ENCODE results near the gene SMYD2.

DNA sequence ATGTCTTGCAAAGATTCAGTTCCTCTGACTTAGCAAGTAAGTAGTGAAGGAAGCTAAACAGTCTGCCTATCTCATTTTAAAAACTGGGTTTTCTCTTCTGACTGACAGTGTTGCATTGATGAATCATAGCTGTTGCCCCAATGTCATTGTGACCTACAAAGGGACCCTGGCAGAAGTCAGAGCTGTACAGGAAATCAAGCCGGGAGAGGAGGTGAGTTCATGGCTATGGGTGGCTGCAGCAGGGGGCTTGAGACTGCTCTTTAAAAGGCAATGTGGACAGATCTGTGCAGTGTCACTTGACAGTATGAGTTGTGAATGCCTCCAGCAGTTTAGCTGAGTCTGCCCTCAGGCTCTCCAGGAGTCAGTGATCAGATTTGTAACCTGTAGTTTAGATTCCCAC, 46.6 kb downstream of the SMYD2 start:
- TF ChIP-seq MAX (IDR thresholded peaks at IDR 0.05): no peak
- TF ChIP-seq, protein P1, sequence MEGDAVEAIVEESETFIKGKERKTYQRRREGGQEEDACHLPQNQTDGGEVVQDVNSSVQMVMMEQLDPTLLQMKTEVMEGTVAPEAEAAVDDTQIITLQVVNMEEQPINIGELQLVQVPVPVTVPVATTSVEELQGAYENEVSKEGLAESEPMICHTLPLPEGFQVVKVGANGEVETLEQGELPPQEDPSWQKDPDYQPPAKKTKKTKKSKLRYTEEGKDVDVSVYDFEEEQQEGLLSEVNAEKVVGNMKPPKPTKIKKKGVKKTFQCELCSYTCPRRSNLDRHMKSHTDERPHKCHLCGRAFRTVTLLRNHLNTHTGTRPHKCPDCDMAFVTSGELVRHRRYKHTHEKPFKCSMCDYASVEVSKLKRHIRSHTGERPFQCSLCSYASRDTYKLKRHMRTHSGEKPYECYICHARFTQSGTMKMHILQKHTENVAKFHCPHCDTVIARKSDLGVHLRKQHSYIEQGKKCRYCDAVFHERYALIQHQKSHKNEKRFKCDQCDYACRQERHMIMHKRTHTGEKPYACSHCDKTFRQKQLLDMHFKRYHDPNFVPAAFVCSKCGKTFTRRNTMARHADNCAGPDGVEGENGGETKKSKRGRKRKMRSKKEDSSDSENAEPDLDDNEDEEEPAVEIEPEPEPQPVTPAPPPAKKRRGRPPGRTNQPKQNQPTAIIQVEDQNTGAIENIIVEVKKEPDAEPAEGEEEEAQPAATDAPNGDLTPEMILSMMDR (IDR thresholded peaks at IDR 0.05): no peak
- no peak for TF ChIP-seq RCOR1 (IDR thresholded peaks at IDR 0.05; ENCODE audit: low read depth, low read length)
- TF ChIP-seq KDM1A (IDR thresholded peaks at IDR 0.05; ENCODE audit: low read depth): no peak
- no peak for TF ChIP-seq EP300 (IDR thresholded peaks at IDR 0.05)
- no peak for TF ChIP-seq CHD2 (IDR thresholded peaks at IDR 0.05; ENCODE audit: low read length, partially characterized antibody)
- TF ChIP-seq, protein P2, sequence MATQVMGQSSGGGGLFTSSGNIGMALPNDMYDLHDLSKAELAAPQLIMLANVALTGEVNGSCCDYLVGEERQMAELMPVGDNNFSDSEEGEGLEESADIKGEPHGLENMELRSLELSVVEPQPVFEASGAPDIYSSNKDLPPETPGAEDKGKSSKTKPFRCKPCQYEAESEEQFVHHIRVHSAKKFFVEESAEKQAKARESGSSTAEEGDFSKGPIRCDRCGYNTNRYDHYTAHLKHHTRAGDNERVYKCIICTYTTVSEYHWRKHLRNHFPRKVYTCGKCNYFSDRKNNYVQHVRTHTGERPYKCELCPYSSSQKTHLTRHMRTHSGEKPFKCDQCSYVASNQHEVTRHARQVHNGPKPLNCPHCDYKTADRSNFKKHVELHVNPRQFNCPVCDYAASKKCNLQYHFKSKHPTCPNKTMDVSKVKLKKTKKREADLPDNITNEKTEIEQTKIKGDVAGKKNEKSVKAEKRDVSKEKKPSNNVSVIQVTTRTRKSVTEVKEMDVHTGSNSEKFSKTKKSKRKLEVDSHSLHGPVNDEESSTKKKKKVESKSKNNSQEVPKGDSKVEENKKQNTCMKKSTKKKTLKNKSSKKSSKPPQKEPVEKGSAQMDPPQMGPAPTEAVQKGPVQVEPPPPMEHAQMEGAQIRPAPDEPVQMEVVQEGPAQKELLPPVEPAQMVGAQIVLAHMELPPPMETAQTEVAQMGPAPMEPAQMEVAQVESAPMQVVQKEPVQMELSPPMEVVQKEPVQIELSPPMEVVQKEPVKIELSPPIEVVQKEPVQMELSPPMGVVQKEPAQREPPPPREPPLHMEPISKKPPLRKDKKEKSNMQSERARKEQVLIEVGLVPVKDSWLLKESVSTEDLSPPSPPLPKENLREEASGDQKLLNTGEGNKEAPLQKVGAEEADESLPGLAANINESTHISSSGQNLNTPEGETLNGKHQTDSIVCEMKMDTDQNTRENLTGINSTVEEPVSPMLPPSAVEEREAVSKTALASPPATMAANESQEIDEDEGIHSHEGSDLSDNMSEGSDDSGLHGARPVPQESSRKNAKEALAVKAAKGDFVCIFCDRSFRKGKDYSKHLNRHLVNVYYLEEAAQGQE (IDR thresholded peaks at IDR 0.05): no peak
- no peak for TF ChIP-seq JUNB (IDR thresholded peaks at IDR 0.05)
- TF ChIP-seq MAFK (IDR thresholded peaks at IDR 0.05; ENCODE audit: partially characterized antibody): no peak
- no peak for TF ChIP-seq HOXA7 (CRISPR knock-in tag; IDR thresholded peaks at IDR 0.05)
- TF ChIP-seq MYC (IDR thresholded peaks at IDR 0.05; ENCODE audit: borderline replicate concordance, low read length): no peak
- no peak for TF ChIP-seq RFX5 (IDR thresholded peaks at IDR 0.05)
- TF ChIP-seq RAD21 (conservative IDR thresholded peaks at IDR 0.05 in 1 of 2, IDR thresholded peaks at IDR 0.05 in 1 of 2): no peak
- no peak for TF ChIP-seq ELK1 (IDR thresholded peaks at IDR 0.05; ENCODE audit: low read depth, low read length)

Data from A549 (cell line).